Neuron (in vitro differentiated cells): Measurements from ENCODE around the gene CCDC180.
"Not testable (repeated sequence)": the region's sequence is repeated elsewhere in the genome, so short reads cannot be mapped to it uniquely, and the experiment has no call there.

Experiments
- H2AFZ ChIP-seq: one replicate; pipeline ENCODE4 v1.6.1; 2013; ENCODE audit warnings: low read depth, mild to moderate bottlenecking, inconsistent platforms, low read length, moderate library complexity
- H3K27me3 ChIP-seq: one replicate; pipeline ENCODE4 v1.6.1; 2013; ENCODE audit warnings: low read length; ENCODE audit not compliant: insufficient read depth
- H3K36me3 ChIP-seq: one replicate; pipeline ENCODE4 v1.6.1; 2013; ENCODE audit warnings: low read length; ENCODE audit not compliant: insufficient read depth
- H3K4me1 ChIP-seq: one replicate; pipeline ENCODE4 v1.6.1; 2013; ENCODE audit warnings: low read length; ENCODE audit not compliant: insufficient read depth
- H3K4me3 ChIP-seq: 2 replicates; pipeline ENCODE4 v1.5.1; 2013; ENCODE audit warnings: mild to moderate bottlenecking, low read length, moderate library complexity
- H3K9me3 ChIP-seq: one replicate; pipeline ENCODE4 v1.6.1; 2013; ENCODE audit warnings: low read length

CCDC180 gene

DNA sequence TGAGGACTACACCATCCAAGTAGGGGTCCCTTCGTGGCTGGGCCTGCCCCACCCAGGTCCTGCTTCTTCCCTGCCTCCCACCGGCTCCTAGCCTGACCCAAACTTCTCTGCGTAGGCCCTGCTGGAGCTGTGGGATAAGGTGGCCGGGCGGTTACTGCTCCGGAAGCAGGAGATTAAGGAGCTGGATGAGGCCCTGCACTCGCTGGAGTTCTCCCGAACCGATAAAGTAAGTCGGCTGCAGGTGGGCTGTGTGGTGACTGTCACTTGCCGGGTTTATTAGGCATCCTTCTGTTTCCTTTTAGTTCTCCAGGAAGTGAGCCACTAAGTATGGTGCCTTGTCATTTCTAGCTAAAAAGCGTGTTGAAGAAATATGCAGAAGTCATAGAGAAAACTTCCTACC lies 7.0 kb downstream of the CCDC180 start:
- Histone ChIP-seq H2AFZ (no peak overlapping the region), H3K4me3 (no peak overlapping the region), H3K36me3 (peaks cover 44% of the 10 kb centered on the region), H3K4me1 (no peaks in the 10 kb centered on the region), H3K27me3 (no peaks in the 10 kb centered on the region), H3K9me3 (no peaks in the 10 kb centered on the region)

- no peak overlapping the region for H3K4me3 ChIP-seq
- H3K36me3 ChIP-seq, result peaks cover 39% of the 10 kb centered on the region
- no peaks in the 10 kb centered on the region for H3K9me3 ChIP-seq
- H3K4me1 ChIP-seq, result no peaks in the 10 kb centered on the region
- no peaks in the 10 kb centered on the region for H3K27me3 ChIP-seq
- no peak overlapping the region for H2AFZ ChIP-seq
These were observed 8.1 kb downstream of the CCDC180 start for GRCh38 chr9:97315550-97315949.

GRCh38 chr9:97316904-97317303 lies 9.4 kb downstream of the CCDC180 start:
- peaks cover 36% of the 10 kb centered on the region for H3K36me3 ChIP-seq
- H3K9me3 ChIP-seq, result no peaks in the 10 kb centered on the region
- no peaks in the 10 kb centered on the region for H3K27me3 ChIP-seq
- H3K4me1 ChIP-seq, result no peaks in the 10 kb centered on the region
- no peak overlapping the region for H3K4me3 ChIP-seq
- H2AFZ ChIP-seq, result no peak overlapping the region

GRCh38 chr9:97318433-97318832 lies 11.0 kb downstream of the CCDC180 start:
- no peaks in the 10 kb centered on the region for H3K9me3 ChIP-seq
- no peak overlapping the region for H3K4me3 ChIP-seq
- no peaks in the 10 kb centered on the region for H3K27me3 ChIP-seq
- no peak overlapping the region for H2AFZ ChIP-seq
- no peaks in the 10 kb centered on the region for H3K4me1 ChIP-seq
- H3K36me3 ChIP-seq, result peaks cover 25% of the 10 kb centered on the region

GRCh38 chr9:97319395-97319794 lies 11.9 kb downstream of the CCDC180 start:
- Histone ChIP-seq H3K27me3 (no peaks in the 10 kb centered on the region), H3K4me1 (no peaks in the 10 kb centered on the region), H2AFZ (no peak overlapping the region), H3K36me3 (peaks cover 17% of the 10 kb centered on the region), H3K4me3 (no peak overlapping the region), H3K9me3 (no peaks in the 10 kb centered on the region)

DNA sequence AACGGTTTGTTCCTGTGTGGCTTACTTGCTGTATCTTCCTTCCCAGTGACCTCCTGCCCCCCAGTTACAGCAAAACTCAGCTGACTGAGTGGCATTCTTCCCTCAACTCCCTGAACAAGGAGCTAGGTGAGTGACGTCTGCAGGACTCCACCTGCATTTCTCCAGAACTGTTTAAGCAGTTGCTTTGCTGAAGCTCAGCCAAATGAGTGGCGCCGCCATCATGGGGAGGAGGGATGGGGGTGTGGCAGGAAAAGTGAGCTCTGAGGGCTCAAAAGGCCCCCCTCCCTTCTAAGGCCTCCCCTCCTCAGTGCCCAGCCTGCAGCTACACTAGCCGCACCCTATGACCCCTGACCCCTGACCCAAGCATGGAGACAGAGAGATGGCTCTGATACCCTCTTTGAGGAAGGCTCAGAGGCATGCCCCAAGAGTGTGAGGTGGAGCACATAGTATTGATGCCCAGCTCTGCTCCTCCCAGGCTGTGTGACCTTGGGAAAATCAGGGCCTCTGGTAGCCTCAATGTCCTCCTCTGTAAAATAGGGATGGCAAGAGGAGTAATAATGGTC lies 12.7 kb downstream of the CCDC180 start:
- H3K4me3 ChIP-seq, result no peak overlapping the region
- no peaks in the 10 kb centered on the region for H3K4me1 ChIP-seq
- peaks cover 12% of the 10 kb centered on the region for H3K36me3 ChIP-seq
- H3K9me3 ChIP-seq, result no peaks in the 10 kb centered on the region
- no peak overlapping the region for H2AFZ ChIP-seq
- H3K27me3 ChIP-seq, result no peaks in the 10 kb centered on the region

GRCh38 chr9:97321251-97321650 lies 13.8 kb downstream of the CCDC180 start:
- Histone ChIP-seq H3K4me3 (no peak overlapping the region), H3K27me3 (no peaks in the 10 kb centered on the region), H3K9me3 (no peaks in the 10 kb centered on the region), H2AFZ (no peak overlapping the region), H3K4me1 (no peaks in the 10 kb centered on the region), H3K36me3 (peaks cover 16% of the 10 kb centered on the region)

- Histone ChIP-seq H3K4me3 (no peak overlapping the region), H3K9me3 (no peaks in the 10 kb centered on the region), H2AFZ (no peak overlapping the region), H3K4me1 (no peaks in the 10 kb centered on the region), H3K27me3 (no peaks in the 10 kb centered on the region), H3K36me3 (peaks cover 15% of the 10 kb centered on the region)
These were observed 14.2 kb downstream of the CCDC180 start for GRCh38 chr9:97321691-97322090.

DNA sequence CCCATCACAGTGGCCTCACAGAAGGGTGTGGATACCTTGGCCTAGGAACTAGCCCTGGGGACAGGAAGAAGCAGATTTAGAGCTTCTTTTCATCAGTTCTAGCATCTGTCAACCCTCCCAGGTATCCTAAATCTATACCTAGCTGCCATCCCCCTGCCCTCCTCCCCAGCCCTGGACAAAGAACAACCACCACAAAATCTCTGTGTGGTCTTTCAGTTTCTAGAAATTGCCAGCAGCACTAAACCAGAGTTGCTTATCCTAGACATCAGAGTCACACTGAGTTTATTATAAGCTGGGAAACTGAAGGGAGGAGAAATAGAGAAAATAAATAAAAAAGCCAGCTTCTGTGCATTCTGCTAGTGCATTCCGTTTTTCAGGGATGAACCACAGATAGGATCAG lies 14.6 kb downstream of the CCDC180 start:
- H3K9me3 ChIP-seq, result no peaks in the 10 kb centered on the region
- no peak overlapping the region for H2AFZ ChIP-seq
- no peak overlapping the region for H3K4me3 ChIP-seq
- no peaks in the 10 kb centered on the region for H3K4me1 ChIP-seq
- H3K27me3 ChIP-seq, result no peaks in the 10 kb centered on the region
- peaks cover 12% of the 10 kb centered on the region for H3K36me3 ChIP-seq

- Histone ChIP-seq H3K27me3 (no peaks in the 10 kb centered on the region), H3K9me3 (peaks cover 3% of the 10 kb centered on the region), H2AFZ (no peak overlapping the region), H3K4me1 (no peaks in the 10 kb centered on the region), H3K36me3 (peaks cover 26% of the 10 kb centered on the region), H3K4me3 (no peak overlapping the region)
These were observed 17.5 kb downstream of the CCDC180 start for GRCh38 chr9:97324954-97325353.

- no peaks in the 10 kb centered on the region for H3K4me1 ChIP-seq
- no peak overlapping the region for H2AFZ ChIP-seq
- H3K9me3 ChIP-seq, result peaks cover 3% of the 10 kb centered on the region
- no peak overlapping the region for H3K4me3 ChIP-seq
- peaks cover 32% of the 10 kb centered on the region for H3K36me3 ChIP-seq
- no peaks in the 10 kb centered on the region for H3K27me3 ChIP-seq
These were observed 20.1 kb downstream of the CCDC180 start for GRCh38 chr9:97327562-97327961.

GRCh38 chr9:97332993-97333392 lies 25.5 kb downstream of the CCDC180 start:
- Histone ChIP-seq H3K4me1 (no peaks in the 10 kb centered on the region), H3K36me3 (peaks cover 16% of the 10 kb centered on the region), H2AFZ (no peak overlapping the region), H3K4me3 (no peak overlapping the region), H3K27me3 (no peaks in the 10 kb centered on the region), H3K9me3 (peaks cover 3% of the 10 kb centered on the region)

- H3K4me3 ChIP-seq, H3K9me3 ChIP-seq, H2AFZ ChIP-seq, H3K36me3 ChIP-seq, H3K4me1 ChIP-seq, H3K27me3 ChIP-seq: not testable (repeated sequence)
These were observed 28.2 kb downstream of the CCDC180 start for GRCh38 chr9:97335622-97336021.

DNA sequence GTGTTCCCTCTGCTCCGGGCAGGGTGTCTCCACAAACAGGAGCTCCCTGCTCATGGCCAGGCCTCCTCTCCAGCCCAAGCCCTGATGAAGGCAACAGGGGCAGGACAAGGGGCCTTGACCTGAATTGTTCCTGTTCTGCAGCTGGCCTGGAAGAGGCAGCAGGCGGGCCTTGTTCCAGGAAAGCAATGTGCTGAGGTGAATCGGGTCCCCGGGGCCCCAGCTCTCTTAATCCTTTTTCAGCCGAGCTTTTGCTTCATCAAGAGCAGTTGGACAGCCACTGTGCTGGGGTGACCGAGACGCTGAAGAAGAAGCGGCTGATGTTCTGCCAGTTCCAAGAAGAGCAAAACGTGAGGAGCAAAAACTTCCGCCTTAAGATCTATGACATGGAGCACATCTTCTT lies 41.4 kb downstream of the CCDC180 start:
- Histone ChIP-seq H3K4me3 (no peak overlapping the region), H2AFZ (no peak overlapping the region), H3K27me3 (no peaks in the 10 kb centered on the region), H3K4me1 (no peaks in the 10 kb centered on the region), H3K9me3 (peaks cover 7% of the 10 kb centered on the region), H3K36me3 (no peaks in the 10 kb centered on the region)
